ENCODE results near the gene TSPAN13.

- TF ChIP-seq EZH2 (IDR thresholded peaks at IDR 0.05; ENCODE audit: borderline replicate concordance, low read length) = no peak
- TF ChIP-seq CTCF (IDR thresholded peaks at IDR 0.05; ENCODE audit: low read length) = no peak
Measured at GRCh38 chr7:16810112-16810511, 56.6 kb downstream of the TSPAN13 start.

All from OCI-LY1 (cell line).